Measurements from ENCODE around the gene MACROD1. TPM values are rescaled to one million over a fixed set of nuclear protein-coding genes. Genes with fewer than 3 reads are reported as not detected.
A peak's percentile ranks its signal among the peaks of the same experiment; 100 is the strongest.
"Not testable (repeated sequence)": the region's sequence is repeated elsewhere in the genome, so short reads cannot be mapped to it uniquely, and the experiment has no call there.

The MACROD1 gene
- total RNA-seq, 1 experiment from 2014 or later = not detected

GRCh38 chr11:64165481-64165841 is 452 bp downstream of the MACROD1 start:
- Histone ChIP-seq H3K4me2 (ENCODE audit: low read depth, low read length, poor library complexity, severe bottlenecking) (peak overlapping the region; percentile 78), H3K9ac (ENCODE audit: low read length) (peak overlapping the region; percentile 61), H3K27me3 (ENCODE audit: low read length) (no peaks in the 10 kb centered on the region), H3K9me2 (replicated peaks; ENCODE audit: insufficient read depth, low read length) (no peaks in the 10 kb centered on the region), H3K9me3 (ENCODE audit: low read length) (no peaks in the 10 kb centered on the region), H3K36me3 (ENCODE audit: insufficient read depth, low read length) (no peaks in the 10 kb centered on the region), H3K4me1 (ENCODE audit: low read length) (peaks cover 12% of the 10 kb centered on the region), H3K4me3 (ENCODE audit: low read length) (peak overlapping the region; percentile 67), H4K20me1 (ENCODE audit: insufficient read depth, low read depth, low read length) (no peaks in the 10 kb centered on the region), H2AFZ (ENCODE audit: low read length) (peak overlapping the region; percentile 95), H3K79me2 (ENCODE audit: low read length) (no peaks in the 10 kb centered on the region), H3K27ac (ENCODE audit: low read length) (no peak overlapping the region)
- DNase-seq = no peak

GRCh38 chr11:64164392-64165312 is 1.3 kb downstream of the MACROD1 start:
- H3K9me2 ChIP-seq (replicated peaks; ENCODE audit: insufficient read depth, low read length) = no peaks in the 10 kb centered on the region
- no peak for DNase-seq
- no peaks in the 10 kb centered on the region for H3K36me3 ChIP-seq (ENCODE audit: insufficient read depth, low read length)
- no peak overlapping the region for H2AFZ ChIP-seq (ENCODE audit: low read length)
- no peaks in the 10 kb centered on the region for H3K79me2 ChIP-seq (ENCODE audit: low read length)
- H3K27me3 ChIP-seq (ENCODE audit: low read length) = no peaks in the 10 kb centered on the region
- no peaks in the 10 kb centered on the region for H3K9me3 ChIP-seq (ENCODE audit: low read length)
- no peaks in the 10 kb centered on the region for H4K20me1 ChIP-seq (ENCODE audit: insufficient read depth, low read depth, low read length)
- H3K4me2 ChIP-seq (ENCODE audit: low read depth, low read length, poor library complexity, severe bottlenecking) = no peak overlapping the region
- H3K4me1 ChIP-seq (ENCODE audit: low read length) = peaks cover 12% of the 10 kb centered on the region
- H3K4me3 ChIP-seq (ENCODE audit: low read length) = no peak overlapping the region
- no peak overlapping the region for H3K9ac ChIP-seq (ENCODE audit: low read length)
- no peak overlapping the region for H3K27ac ChIP-seq (ENCODE audit: low read length)

GRCh38 chr11:64163951-64164350 is 2.0 kb downstream of the MACROD1 start:
- DNase-seq = no peak
- Histone ChIP-seq H3K27me3 (ENCODE audit: low read length) (no peaks in the 10 kb centered on the region), H4K20me1 (ENCODE audit: insufficient read depth, low read depth, low read length) (no peaks in the 10 kb centered on the region), H3K9ac (ENCODE audit: low read length) (no peak overlapping the region), H2AFZ (ENCODE audit: low read length) (no peak overlapping the region), H3K4me1 (ENCODE audit: low read length) (peaks cover 12% of the 10 kb centered on the region), H3K27ac (ENCODE audit: low read length) (no peak overlapping the region), H3K36me3 (ENCODE audit: insufficient read depth, low read length) (no peaks in the 10 kb centered on the region), H3K9me2 (replicated peaks; ENCODE audit: insufficient read depth, low read length) (no peaks in the 10 kb centered on the region), H3K4me2 (ENCODE audit: low read depth, low read length, poor library complexity, severe bottlenecking) (no peak overlapping the region), H3K79me2 (ENCODE audit: low read length) (no peaks in the 10 kb centered on the region), H3K4me3 (ENCODE audit: low read length) (no peak overlapping the region), H3K9me3 (ENCODE audit: low read length) (no peaks in the 10 kb centered on the region)

DNA sequence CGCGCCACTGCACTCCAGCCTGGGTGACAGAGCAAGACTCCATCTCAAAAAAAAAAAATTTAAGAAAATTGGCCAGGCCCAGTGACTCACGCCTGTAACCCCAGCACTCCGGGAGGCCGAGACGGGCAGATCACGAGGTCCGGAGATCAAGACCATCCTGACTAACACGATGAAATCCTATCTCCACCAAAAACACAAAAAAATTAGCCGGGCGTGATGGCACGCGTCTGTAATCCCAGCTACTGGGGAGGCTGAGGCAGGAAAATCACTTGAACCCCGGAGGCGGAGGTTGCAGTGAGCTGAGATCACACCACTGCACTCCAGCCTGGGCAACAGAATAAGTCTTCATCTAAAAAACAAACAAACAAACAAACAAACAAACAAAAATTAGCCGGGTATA is 3.1 kb downstream of the MACROD1 start:
- not testable (repeated sequence) for H3K79me2 ChIP-seq (ENCODE audit: low read length); H3K27ac ChIP-seq (ENCODE audit: low read length); H3K9me3 ChIP-seq (ENCODE audit: low read length); H3K4me2 ChIP-seq (ENCODE audit: low read depth, low read length, poor library complexity, severe bottlenecking); H3K9me2 ChIP-seq (replicated peaks; ENCODE audit: insufficient read depth, low read length); H3K27me3 ChIP-seq (ENCODE audit: low read length); H2AFZ ChIP-seq (ENCODE audit: low read length); H3K4me3 ChIP-seq (ENCODE audit: low read length); H4K20me1 ChIP-seq (ENCODE audit: insufficient read depth, low read depth, low read length); H3K36me3 ChIP-seq (ENCODE audit: insufficient read depth, low read length); H3K9ac ChIP-seq (ENCODE audit: low read length); DNase-seq
- peaks cover 12% of the 10 kb centered on the region for H3K4me1 ChIP-seq (ENCODE audit: low read length)

DNA sequence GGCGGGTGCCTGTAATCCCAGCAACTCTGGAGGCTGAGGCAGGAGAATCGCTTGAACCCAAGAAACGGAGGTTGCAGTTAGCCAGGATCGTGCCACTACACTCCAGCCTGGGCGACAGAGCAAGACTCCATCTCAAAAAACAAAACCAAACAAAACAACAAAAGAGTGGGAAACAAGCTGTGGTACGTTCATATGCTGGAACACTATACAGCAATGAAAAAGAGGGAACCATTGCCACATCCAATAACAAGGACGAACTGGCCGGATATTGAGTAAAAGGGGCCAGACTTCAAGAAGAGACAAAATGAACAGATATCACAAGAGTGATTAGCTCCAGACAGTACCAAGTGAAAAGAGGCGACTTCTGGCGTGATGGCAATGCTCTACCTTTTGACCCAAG is 4.9 kb downstream of the MACROD1 start:
- Histone ChIP-seq H3K4me1 (ENCODE audit: low read length) (peaks cover 6% of the 10 kb centered on the region), H3K79me2 (ENCODE audit: low read length) (no peaks in the 10 kb centered on the region), H3K9ac (ENCODE audit: low read length) (no peak overlapping the region), H3K27me3 (ENCODE audit: low read length) (no peaks in the 10 kb centered on the region), H3K4me2 (ENCODE audit: low read depth, low read length, poor library complexity, severe bottlenecking) (no peak overlapping the region), H3K36me3 (ENCODE audit: insufficient read depth, low read length) (no peaks in the 10 kb centered on the region), H4K20me1 (ENCODE audit: insufficient read depth, low read depth, low read length) (no peaks in the 10 kb centered on the region), H2AFZ (ENCODE audit: low read length) (no peak overlapping the region), H3K9me3 (ENCODE audit: low read length) (no peaks in the 10 kb centered on the region), H3K9me2 (replicated peaks; ENCODE audit: insufficient read depth, low read length) (no peaks in the 10 kb centered on the region), H3K4me3 (ENCODE audit: low read length) (no peak overlapping the region), H3K27ac (ENCODE audit: low read length) (no peak overlapping the region)
- no peak for DNase-seq

DNA sequence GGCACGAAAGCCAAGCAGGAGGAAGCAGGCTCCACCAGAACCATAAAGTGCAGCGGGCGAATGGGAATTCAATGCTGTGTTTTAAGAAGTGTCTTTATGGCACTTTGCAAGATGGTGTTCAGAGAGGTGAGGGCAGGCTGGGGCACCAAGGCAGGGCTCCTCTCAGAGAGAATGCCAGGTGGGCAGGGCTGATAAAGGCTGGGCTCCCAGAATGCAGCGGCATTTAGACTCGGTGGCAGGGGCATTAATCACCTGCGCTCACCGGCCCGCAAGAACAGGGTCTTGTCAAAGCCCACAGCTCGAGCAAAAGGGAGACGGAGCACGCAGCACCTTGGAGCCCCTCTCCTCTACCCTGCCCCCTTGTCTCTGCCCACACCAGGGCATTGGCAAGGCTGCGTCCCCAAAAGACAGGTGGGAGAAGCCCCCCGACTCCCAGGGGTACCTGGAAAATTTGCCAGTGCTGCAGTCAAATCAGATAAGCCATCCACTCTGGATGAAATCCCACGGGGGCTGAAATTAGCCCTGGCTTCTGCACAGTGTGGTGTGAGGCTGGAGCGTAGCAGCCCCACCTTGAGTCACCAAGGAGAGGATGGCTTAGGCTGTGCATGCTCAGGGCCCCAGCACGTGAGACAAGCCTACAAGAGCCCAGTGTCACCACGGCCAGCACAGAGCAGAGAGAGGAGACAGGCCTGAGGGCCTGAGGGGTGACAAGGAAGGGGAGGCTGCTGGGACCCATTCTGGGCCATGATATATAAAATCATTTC is 8.1 kb downstream of the MACROD1 start:
- no peak overlapping the region for H3K9ac ChIP-seq (ENCODE audit: low read length)
- no peaks in the 10 kb centered on the region for H3K36me3 ChIP-seq (ENCODE audit: insufficient read depth, low read length)
- H3K4me2 ChIP-seq (ENCODE audit: low read depth, low read length, poor library complexity, severe bottlenecking) = no peak overlapping the region
- no peaks in the 10 kb centered on the region for H3K79me2 ChIP-seq (ENCODE audit: low read length)
- H3K27ac ChIP-seq (ENCODE audit: low read length) = no peak overlapping the region
- H4K20me1 ChIP-seq (ENCODE audit: insufficient read depth, low read depth, low read length) = no peaks in the 10 kb centered on the region
- DNase-seq = no peak
- no peak overlapping the region for H3K4me3 ChIP-seq (ENCODE audit: low read length)
- H3K27me3 ChIP-seq (ENCODE audit: low read length) = no peaks in the 10 kb centered on the region
- no peak overlapping the region for H2AFZ ChIP-seq (ENCODE audit: low read length)
- no peaks in the 10 kb centered on the region for H3K9me3 ChIP-seq (ENCODE audit: low read length)
- H3K4me1 ChIP-seq (ENCODE audit: low read length) = no peaks in the 10 kb centered on the region
- H3K9me2 ChIP-seq (replicated peaks; ENCODE audit: insufficient read depth, low read length) = no peaks in the 10 kb centered on the region

DNA sequence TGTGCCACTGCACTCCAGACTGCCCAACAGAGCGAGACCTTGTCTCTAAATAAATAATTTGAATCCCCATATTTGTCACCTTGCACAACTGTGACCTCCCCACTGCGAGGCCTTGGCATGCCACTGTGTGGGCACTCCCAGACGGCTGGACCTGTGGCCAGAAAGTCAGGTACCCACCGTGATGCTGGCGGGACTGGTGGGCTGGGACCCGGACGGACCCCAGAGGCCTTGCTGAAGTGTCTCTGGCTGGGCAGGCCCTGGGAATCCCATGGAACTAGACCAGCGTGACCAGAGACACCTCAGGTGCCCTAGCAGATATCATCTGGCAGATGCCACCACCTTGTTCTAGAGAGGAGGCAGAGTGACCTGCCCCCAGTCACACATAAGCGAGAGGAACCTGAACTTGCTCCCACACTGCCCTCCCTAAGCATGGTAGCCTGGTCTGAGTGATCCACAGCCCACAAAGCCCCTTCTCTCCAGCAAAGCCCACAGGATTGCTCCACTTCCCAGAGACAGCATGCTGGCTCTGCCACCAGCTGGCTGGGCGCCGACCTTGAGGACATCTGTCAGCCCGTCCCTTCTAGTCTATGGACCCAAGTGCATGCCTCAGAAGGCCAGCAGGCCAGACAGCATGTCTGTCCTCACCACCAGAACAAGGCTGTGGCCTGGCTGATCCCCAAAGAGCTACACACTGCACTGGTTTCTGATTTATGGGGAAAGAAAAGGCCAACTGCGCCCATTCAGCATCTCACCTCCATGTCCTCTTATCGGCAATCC is 9.5 kb downstream of the MACROD1 start:
- Histone ChIP-seq H3K9ac (ENCODE audit: low read length) (no peak overlapping the region), H3K4me3 (ENCODE audit: low read length) (no peak overlapping the region), H4K20me1 (ENCODE audit: insufficient read depth, low read depth, low read length) (no peaks in the 10 kb centered on the region), H3K79me2 (ENCODE audit: low read length) (no peaks in the 10 kb centered on the region), H3K9me2 (replicated peaks; ENCODE audit: insufficient read depth, low read length) (no peaks in the 10 kb centered on the region), H2AFZ (ENCODE audit: low read length) (no peak overlapping the region), H3K4me1 (ENCODE audit: low read length) (no peaks in the 10 kb centered on the region), H3K4me2 (ENCODE audit: low read depth, low read length, poor library complexity, severe bottlenecking) (no peak overlapping the region), H3K27ac (ENCODE audit: low read length) (no peak overlapping the region), H3K27me3 (ENCODE audit: low read length) (no peaks in the 10 kb centered on the region), H3K9me3 (ENCODE audit: low read length) (no peaks in the 10 kb centered on the region), H3K36me3 (ENCODE audit: insufficient read depth, low read length) (no peaks in the 10 kb centered on the region)
- no peak for DNase-seq

DNA sequence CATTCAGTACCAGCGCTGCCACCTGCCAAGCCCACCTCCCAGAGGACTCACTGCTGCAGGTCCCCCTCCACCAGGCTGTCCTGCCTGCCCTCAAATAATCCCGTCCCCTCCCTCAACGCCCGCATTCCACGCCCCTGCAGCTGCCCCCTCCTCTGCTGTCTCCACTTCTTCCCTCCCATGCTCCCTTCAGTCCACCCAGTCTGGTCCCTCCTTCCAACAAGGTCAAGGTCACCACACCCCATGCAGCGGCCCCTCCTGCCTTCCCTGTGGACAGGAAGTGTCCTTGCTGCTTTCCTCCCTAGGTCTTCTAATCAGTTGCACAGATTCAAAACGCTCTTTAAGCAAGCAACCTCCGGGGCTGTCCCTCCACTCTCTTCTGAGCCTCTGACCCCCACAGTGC is 12.1 kb downstream of the MACROD1 start:
- no peaks in the 10 kb centered on the region for H3K9me3 ChIP-seq (ENCODE audit: low read length)
- H3K9ac ChIP-seq (ENCODE audit: low read length) = no peak overlapping the region
- H2AFZ ChIP-seq (ENCODE audit: low read length) = no peak overlapping the region
- H3K36me3 ChIP-seq (ENCODE audit: insufficient read depth, low read length) = no peaks in the 10 kb centered on the region
- no peaks in the 10 kb centered on the region for H3K79me2 ChIP-seq (ENCODE audit: low read length)
- no peak for DNase-seq
- no peaks in the 10 kb centered on the region for H3K4me1 ChIP-seq (ENCODE audit: low read length)
- H3K4me3 ChIP-seq (ENCODE audit: low read length) = no peak overlapping the region
- no peak overlapping the region for H3K4me2 ChIP-seq (ENCODE audit: low read depth, low read length, poor library complexity, severe bottlenecking)
- no peaks in the 10 kb centered on the region for H3K27me3 ChIP-seq (ENCODE audit: low read length)
- H4K20me1 ChIP-seq (ENCODE audit: insufficient read depth, low read depth, low read length) = no peaks in the 10 kb centered on the region
- no peaks in the 10 kb centered on the region for H3K9me2 ChIP-seq (replicated peaks; ENCODE audit: insufficient read depth, low read length)
- no peak overlapping the region for H3K27ac ChIP-seq (ENCODE audit: low read length)

Data from Karpas-422 (cell line).